Neural progenitor cell (in vitro differentiated cells): ENCODE measurements around the gene NCDN.

Experiments
- EZH2phosphoT487 ChIP-seq: fragments of 200-600 bp; sonication (generic); IDR thresholded peaks from 2 replicates; pipeline ENCODE4 v1.6.1; 2017; ENCODE audit warnings: antibody characterized with exemption
- TF ChIP-seq, protein P1 (sequence below): fragments of 200-600 bp; sonication (generic); IDR thresholded peaks from 2 replicates; pipeline ENCODE4 v1.5.1; 2017; ENCODE audit warnings: antibody characterized with exemption, mild to moderate bottlenecking

DNA sequence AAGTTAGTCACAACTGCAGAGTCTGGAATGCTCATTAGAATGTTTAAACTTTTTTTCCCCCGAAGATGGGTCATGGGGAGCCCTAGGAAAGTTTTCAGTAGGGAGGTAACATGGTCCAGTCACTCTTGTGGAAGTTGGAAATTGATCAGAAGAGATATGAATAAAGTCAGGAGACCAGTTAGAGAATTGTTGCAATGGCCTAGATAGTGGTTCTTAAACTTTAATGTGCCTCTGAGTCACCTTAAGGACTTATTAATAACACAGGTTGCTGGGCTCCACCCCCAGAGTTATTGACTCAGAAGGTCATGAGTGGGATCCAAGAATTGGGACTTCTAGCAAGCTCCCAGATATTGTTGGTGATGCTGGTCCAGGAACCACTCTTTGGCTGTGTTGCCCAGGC lies 12.3 kb downstream of the NCDN start:
- TF ChIP-seq, protein P1, sequence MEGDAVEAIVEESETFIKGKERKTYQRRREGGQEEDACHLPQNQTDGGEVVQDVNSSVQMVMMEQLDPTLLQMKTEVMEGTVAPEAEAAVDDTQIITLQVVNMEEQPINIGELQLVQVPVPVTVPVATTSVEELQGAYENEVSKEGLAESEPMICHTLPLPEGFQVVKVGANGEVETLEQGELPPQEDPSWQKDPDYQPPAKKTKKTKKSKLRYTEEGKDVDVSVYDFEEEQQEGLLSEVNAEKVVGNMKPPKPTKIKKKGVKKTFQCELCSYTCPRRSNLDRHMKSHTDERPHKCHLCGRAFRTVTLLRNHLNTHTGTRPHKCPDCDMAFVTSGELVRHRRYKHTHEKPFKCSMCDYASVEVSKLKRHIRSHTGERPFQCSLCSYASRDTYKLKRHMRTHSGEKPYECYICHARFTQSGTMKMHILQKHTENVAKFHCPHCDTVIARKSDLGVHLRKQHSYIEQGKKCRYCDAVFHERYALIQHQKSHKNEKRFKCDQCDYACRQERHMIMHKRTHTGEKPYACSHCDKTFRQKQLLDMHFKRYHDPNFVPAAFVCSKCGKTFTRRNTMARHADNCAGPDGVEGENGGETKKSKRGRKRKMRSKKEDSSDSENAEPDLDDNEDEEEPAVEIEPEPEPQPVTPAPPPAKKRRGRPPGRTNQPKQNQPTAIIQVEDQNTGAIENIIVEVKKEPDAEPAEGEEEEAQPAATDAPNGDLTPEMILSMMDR: no peak
- no peak for TF ChIP-seq EZH2phosphoT487
